HG02763 (cell line): ENCODE measurements around the gene CLDN5.

Source experiments
- ATAC-seq: cut with Tn5 transposase; IDR thresholded peaks from one replicate; pipeline ENCODE4 v1.9.1; 2021; ENCODE audit warnings: mild to moderate bottlenecking, moderate library complexity; ENCODE audit not compliant: unreplicated experiment

Gene CLDN5, protein sequence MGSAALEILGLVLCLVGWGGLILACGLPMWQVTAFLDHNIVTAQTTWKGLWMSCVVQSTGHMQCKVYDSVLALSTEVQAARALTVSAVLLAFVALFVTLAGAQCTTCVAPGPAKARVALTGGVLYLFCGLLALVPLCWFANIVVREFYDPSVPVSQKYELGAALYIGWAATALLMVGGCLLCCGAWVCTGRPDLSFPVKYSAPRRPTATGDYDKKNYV

DNA sequence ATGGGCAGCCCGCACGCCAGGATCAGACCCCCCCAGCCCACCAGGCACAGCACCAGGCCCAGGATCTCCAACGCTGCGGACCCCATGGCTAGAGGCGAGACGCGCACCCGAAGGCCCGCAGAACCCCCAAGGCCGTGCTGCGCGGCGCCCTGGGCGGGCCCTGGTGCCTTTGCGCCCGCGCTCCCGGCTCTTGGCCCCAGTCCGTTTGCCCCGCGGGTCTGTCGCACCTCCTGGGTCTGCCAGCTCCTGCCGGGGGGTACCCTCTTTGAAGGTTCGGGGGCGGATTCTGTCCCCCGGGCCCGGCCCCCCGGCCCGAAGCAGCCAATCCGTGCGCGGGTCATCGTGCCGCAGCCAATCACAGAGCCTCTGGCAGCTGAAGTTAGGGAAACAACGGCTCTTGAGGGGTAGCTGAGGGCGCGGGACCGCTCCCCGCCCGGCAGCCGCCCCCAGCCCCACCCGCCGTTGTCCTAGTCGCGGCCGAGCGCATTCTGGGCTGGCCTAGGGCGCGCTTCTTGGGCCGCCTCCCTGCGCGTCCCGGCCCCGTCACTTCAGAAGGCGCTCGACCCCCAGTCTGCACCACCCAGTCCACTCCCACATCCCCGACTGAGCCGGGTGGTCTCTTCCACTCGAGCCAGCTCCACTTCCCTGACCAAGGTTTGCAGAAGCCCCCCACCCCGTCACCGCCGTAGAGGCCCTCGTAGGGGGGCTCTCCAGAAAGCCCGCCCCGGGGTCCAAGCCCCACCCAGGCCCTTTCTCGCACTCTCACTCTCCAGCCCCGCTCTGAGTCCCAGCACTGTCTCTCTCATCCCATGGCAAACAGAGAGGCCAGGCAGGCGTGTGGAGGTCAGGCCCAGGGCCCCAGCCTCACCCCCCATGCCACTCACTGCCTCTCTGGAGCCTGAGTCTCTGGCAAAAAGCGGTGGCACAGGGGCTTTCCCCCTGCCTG lies at the start of gene CLDN5:
Gene CLDN5 (minus strand): TSS at position 241 of the 946 bp plus-strand sequence. CDS start 155 bp downstream, at position 86.
- no peak for ATAC-seq

DNA sequence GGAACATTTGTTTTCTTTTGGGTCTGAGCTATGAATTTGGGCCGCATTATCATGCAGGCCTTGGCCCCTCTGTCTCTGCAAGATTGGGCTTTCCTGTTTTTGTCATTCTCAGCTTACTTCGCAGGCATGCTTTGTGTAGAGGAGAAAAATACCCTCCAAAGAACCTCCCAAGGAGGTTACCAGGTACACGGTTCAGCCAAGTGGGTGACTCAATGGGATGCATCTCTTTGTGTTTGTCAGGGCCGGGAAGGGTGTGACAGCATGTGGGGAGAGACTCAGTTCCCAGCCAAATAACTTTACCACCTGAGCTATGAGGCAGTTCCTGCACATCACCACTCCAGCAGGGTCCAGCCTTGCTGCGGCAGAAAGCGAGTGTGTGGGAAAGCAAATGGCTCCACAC lies 47.8 kb upstream of the CLDN5 start:
- ATAC-seq, result no peak

DNA sequence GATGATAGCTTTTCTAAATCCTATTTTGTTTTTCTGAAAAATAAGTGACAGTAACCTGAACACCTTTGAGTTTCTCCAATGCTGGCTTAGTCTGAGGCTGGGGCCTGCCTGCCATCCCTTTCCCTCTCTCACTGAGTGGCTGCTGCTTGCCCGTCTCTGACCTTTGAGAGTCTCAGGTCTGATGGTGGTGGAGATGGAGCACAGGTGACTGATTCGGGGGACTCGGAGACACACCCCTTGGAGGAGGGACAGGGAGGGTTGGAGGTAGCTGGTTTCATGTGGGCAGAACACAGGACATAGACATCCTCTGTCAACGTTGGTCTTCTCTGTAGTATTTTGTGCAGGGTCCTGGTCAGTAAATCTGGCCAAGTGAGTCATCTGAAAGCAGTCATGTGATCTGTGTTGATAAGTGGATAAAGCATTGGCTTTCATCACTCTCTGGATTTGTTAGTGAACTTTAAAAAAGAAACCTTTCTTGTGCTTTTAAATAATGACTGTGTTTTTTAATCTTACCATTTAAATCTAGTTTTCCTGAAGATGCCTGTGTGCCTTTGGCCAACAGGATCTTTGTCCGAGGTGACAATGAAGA lies 47.1 kb upstream of the CLDN5 start:
- no peak for ATAC-seq

DNA sequence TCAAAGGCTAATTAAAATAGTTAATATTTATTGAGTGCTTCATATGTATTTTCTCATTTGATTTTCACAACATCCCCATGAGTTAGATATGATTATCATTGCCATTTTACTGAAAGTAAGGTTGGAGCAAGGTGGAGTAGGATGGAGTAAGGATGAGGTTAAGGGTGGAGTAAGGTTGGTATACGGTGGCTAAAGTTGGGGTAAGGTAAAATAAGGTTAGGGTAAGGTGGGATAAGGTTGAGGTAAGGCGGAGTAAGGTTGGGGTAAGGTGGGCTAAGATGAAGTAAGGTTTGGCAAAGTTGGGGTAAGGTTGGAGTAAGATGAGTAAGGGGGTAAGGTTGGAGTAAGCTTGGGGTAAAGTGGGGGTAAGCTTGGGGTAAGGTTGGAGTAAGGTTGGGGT lies 45.8 kb upstream of the CLDN5 start:
- no peak for ATAC-seq

DNA sequence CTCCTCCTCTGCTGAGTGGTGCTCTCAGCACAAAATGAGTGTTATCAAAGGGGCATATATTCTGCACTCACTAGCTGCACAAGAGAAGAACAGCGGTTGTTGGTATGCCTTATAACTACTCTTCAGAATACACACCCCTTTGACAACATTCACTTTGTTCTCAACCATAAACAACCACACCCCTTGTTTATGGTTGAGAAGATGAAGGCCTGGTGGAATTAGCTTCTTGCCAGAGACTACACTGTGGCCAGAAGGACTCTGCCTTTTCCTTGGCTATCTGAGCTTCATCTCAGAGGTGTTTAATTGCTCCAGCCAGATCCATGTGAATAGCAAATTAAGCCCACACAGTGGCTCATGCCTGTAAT lies 45.0 kb upstream of the CLDN5 start:
- no peak for ATAC-seq

DNA sequence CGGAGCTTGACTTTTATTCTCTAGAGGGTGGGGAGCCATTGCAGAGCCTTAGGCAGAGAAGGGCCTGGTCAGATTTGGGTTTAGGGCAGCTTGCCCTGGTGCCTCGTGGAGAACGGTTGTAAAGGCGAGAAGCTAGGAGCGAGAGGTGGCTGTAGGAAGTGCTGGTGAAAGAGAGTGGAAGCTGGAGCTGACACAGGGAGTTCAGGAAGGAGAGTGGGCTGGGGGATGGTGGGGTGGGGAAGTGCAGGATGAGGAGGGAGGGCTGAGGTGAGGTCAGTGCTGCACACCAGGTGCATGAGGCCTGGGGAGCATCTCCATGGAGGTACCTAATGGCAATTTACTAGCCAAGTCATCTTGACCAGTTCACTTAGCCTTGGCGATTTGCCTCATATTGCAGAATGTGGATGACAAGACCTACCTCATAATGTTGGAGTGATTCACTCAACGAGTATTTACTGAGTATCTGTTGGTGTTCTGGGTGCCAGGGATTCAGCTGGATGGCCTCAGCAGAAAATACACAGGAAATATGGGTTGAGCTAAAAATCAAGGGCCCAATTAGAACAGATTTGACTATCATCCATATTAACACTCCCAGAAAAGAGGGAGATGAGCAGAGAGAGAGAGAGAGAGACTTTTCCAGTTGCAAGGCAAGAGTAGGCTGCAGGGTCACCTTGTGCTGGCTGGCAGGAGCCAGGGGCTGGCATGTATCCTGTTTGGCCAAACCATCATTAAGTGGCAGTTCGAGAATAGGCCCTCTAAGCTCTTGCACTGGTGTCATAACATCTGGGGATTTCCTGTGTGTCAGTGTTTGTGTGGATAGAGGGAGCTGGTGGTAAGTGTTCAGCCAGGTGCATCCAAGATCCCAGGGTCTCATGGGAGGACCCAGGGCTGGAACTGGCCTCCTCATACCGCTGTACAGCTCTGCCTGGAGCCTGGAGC lies 44.4 kb upstream of the CLDN5 start:
- ATAC-seq, result no peak

DNA sequence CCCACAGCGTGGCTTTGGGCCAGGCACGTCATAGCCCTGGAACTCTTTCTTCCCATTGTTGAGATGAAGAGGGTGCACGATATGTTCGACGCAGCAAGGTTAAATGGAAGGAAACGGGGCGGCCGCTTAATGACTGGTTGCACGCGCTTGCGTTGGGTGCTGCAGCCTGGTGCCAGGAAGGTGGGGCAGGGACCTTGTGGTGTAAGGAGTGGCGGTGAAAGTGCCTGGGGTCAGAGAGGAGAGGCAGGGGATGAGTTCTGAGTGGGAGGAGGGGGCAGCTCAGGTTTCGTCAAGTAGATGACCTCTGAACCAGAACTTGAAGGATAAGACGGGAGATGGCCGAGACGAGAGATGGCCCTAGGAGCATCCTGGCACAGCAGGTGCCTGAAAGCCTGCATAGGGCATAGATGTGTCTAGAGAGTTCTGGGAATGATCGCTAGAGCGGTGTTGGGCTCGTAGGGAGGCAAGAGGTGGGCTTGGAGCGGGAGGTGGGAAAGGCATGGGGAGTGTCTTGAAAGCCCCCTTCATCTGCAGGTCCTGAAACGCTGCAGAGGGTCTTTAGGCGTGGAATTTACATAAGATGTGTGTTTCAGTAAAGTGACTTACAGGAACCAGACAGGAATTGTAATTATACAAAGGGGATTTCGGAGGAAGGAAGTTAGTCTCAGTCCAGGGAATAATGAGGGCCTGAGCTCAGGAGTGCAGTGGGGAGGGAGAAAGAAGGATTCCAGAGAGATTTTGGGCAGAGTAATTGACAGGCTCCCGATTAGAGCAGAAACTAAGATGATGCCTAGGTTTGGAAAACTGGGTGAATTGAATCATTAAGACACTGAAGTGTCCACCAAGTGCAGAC lies 43.2 kb upstream of the CLDN5 start:
- no peak for ATAC-seq

DNA sequence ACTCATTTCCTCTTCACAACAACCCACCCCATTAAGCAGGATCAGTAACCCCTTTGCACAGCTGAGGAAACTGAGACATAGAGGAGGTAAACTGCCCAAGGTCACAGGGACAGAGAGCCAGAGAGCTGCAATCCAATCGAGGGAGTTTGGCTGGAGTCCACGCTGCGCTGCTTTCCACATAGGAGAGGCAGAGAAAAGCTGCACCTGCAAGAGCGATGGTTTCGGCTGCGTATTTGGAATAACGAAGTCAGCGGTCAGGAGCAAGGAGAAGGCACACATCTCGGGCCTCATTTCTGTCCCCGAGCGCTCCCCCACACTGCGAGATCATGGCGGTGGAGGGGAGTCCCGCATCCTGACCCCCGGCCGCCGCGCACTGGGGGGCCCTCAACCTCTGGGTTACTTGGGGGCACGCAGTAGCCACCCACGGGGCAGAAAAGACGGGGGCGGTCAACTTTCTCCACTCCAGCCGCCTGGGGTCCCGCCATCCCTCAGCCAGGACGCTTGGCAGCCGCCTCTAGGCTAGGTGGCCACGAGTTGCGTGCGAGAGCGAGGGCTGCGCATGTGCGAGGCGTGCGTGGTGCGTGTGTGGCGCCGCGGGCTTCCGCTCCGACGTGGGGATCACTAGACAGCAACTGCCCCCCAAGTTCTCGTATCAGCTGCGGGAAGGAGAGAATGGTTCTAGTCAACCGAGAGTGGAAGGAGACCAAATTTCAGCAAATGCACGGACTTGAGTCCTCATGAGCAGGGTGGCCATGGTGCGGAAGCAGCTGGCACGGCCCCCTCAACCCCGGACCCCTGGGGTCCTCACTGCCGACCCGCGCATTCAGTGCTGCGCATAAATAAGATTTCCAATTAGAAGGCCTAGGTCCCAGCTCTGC lies 42.3 kb upstream of the CLDN5 start:
- no peak for ATAC-seq

DNA sequence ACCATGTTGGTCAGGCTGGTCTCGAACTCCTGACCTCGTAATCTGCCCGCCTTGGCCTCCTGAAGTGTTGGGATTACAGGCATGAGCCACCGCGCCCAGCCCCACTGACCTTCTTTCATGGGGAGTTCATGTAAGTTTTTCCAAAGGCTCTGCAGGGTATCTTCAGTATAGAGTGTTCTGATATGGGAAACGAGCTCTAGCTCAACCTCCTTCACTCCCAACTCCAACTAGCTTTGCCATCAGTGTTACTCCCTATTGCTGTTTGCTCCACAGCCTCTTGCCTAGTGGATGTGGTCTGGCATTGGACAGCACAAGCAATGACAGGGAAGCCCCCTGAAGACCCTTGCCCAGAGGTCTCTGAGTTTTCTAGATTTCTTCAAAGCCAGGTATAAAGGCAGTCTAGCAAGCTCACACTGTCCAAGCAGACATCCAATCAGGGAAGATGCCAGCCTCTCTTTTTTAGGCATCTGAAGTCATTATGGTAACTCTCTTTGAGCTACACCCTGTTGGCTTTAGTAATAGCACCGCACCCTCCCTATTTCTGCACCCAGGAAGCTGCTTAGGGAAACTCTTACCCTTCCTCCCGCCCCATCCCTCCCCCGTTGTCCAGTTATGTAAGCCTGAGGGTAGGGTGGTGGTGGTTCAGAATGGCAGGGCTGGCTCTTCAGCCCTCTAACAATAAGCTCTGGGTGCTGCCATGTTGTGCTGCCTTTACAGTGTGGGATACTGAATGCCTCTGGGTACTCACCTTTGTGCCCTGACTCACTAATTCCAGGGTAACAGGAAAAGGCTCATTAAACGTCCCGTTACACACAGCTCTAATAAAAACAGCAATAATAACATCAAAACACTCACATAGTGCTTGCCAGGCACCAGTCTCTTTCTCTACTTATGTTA lies 41.4 kb upstream of the CLDN5 start:
- ATAC-seq, result no peak

DNA sequence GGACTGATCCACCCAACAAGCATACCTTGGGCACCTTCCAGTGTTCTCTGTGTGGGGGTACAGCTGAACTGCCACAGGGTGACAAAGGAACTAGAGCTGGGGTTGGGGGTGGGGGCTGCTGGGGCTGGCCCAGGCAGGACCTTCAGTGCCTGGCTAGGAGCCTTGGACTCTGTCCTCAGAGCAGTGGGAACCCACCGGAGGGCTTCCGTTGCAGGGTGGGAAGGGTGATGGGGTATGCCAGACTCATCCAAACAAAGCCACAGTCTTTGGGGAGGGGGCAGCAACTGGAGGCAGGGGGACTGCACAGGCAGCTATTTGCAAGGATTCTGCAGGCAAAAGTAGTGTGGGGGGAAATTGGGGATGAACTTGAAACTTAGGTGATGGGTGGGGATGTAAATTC lies 35.7 kb upstream of the CLDN5 start:
- no peak for ATAC-seq

DNA sequence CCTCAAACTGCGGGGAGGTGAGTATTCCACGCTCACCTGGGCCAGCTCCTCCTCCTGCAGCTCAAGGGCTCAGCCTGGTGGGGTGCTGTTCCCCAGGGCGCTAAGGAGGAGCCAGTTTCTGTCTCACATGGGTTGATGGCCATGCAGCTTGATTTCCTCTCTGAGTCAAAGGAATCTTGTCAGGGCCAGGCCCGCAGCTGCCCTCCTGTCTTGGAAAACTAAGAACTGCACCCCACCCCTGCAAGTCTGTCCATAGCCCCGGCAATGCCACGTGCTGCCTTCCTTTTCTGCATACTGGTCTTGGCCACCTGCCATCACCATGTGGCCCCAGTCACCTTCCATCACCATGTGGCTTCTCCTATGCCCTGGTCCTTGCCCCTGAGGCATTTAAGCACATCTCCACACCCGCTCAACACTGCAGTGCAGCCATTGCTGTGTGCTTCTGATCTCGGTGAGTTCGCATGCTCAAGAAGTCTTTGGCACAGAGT lies 35.2 kb upstream of the CLDN5 start:
- ATAC-seq, result no peak

DNA sequence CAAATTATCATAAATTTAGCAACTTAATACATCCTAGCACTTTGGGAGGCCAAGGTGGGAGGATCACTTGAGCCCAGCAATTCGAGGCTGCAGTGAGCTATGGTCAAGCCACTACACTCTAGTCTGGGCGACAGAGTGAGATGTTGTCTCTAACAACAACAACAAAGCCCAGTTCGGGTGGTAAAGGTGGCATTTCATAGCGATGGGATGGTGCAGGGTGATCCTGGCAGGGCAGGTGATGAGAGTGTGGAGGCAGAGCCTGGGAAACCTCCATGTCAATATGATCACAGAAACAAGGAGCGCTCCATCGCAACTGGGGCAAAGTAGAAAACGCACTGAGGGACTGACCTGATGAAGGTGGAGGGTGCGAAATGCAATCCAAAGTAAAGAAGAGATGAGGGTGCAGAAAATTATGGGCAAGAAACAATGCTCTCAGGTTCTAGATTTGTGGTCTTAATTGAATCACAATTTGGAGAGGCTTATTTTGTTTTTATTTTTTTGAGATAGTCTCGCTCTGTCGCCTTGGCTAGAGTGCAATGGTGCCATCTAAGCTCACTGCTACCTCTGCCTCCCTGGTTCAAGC lies 32.8 kb upstream of the CLDN5 start:
- no peak for ATAC-seq

DNA sequence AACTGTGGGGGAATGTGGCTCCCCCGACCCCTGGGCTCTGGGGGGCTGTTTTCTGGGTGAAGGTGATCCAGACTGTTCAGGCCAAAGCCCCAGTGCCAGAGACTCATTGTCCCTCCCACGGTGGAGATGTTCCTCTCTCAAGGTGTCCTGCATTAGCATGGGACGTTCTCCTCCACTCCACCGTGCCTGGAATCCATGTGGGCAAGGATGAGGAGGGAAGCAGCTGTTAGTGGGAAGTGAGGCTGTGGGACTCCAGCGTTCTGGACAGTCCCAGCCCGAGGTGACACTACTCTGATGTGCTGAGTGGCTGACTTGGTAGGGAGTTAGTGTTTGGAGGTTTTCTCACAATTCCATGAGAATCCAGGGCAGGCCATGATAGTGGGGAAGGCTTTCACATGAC lies 31.4 kb upstream of the CLDN5 start:
- ATAC-seq, result no peak

DNA sequence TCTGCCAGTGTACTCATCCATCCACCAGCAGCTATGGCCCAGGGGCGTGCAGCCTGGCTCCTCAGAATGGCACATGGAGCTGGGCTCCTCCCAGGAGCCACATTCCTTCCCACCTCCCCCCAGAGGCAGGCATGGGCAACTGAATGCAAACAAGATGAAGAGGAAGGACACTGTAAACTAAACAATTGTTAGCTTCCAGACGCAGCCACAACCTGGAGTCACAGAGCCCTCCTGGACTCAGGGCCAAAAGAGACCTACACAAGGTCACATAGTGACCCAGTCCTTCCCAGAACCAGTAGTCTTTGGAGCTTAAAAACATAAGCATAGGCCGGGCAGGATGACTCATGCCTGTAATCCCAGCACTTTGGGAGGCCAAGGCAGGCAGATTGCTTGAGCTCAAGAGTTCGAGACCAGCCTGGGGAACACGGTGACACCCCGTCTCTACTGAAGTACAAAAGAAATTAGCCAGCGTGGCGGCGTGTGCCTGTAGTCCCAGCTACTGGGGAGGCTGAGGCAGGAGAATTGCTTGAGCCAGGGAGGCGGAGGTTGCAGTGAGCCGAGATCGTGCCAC lies 30.7 kb upstream of the CLDN5 start:
- no peak for ATAC-seq

DNA sequence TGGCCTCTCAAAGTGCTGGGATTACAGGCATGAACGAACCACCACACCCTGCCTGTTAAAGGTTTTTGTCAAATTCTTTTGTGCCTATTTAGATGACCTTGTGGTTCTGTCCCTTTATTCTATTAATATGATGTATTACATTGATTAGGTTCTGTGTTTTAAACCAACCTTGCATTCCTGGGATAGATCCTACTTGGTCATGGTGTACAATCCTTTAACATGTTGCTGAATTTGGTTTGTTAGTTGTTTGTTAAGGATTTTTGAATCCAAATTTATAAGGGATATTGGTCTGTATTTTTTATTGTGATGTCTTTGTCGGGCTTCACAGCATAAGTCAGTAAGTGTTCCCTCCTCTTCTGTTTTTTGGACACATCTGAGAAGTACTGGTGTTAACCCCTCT lies 29.0 kb upstream of the CLDN5 start:
- no peak for ATAC-seq

DNA sequence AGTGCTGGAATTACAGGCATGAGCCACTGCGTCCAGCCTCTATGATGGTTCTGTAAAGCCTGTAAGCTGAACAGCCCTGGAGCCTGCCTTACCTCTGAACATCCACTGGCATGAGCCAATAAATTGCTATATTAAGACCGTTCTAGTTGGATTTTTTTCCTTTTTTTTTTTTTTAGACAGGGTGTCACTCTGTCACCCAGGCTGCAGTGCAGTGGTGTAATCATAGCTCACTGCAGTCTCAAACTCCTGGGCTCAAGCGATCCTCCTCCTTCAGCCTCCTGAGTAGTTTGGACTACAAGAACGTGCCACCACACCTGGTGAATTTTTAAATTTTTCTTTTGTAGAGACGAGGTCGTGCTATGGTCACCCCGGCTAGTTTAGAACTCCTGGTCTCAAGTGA lies 26.2 kb upstream of the CLDN5 start:
- ATAC-seq, result no peak

DNA sequence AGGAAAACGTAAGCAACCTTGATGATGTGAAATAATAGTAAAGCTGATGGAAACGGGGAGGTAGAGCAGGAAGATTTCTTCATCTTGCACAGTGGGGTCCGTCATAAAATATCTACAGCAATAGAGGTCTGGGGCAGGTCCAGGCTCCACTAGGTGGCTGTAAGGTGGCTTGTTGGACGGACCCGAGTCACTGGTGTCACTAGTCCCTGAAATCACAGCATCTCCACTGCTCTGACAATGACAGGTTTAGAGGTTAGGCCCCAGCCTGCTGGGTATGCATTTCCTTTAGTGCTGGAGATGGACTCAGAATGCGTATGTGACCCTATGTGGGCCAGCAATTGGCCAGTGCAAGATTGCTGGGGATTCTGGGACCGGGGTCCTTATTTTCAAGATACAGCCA lies 25.2 kb upstream of the CLDN5 start:
- ATAC-seq, result no peak
